Uterus (tissue), 4 donors: ENCODE data around the gene RPL29. TPM values are rescaled to one million over a fixed set of nuclear protein-coding genes. Genes with fewer than 3 reads are reported as not detected.

Experiments
- DNase-seq, 2 donors: peaks; one replicate each; pipeline ENCODE4 v3.0.0-alpha.2; 2019 to 2020
- H3K27ac ChIP-seq, 2 donors: fragments of 200-600 bp; sonication (generic); 1 replicate in 1 of 2; 2 replicates in 1 of 2; pipeline ENCODE4 v1.5.1; 2016 to 2018
- H3K27me3 ChIP-seq, 2 donors: fragments of 200-600 bp; sonication (generic); one replicate each; pipeline ENCODE4 v1.5.1; 2018 to 2019; ENCODE audit warnings: control low read depth in 1 of 2
- H3K36me3 ChIP-seq, 2 donors: fragments of 200-600 bp; sonication (generic); one replicate each; pipeline ENCODE4 v1.5.1; 2019; ENCODE audit warnings: control low read depth in 1 of 2
- H3K4me1 ChIP-seq, 2 donors: fragments of 200-600 bp; sonication (generic); one replicate each; pipeline ENCODE4 v1.5.1; 2018 to 2019; ENCODE audit warnings: control low read depth in 1 of 2
- H3K4me3 ChIP-seq, 2 donors: fragments of 200-600 bp; sonication (generic); 1 replicate in 1 of 2; 2 replicates in 1 of 2; pipeline ENCODE4 v1.5.1; 2018 to 2019; ENCODE audit warnings: mild to moderate bottlenecking in 1 of 2
- H3K9me3 ChIP-seq, 2 donors: fragments of 200-600 bp; sonication (generic); one replicate each; pipeline ENCODE4 v1.5.1; 2019; ENCODE audit warnings: control low read depth in 1 of 2
- POLR2A ChIP-seq, 2 donors: fragments of 450-650 bp; IDR thresholded peaks; one replicate each; pipeline ENCODE4 v1.6.1; 2016; ENCODE audit warnings: antibody characterized with exemption in 2 of 2, mild to moderate bottlenecking in 1 of 2, moderate library complexity in 1 of 2
- intact Hi-C: fragments of 100-400 bp; cut with DNase I; formaldehyde crosslinking; loops from one replicate; pipeline ENCODE4 v1.15.1; 2023; ENCODE audit warnings: low total_unique reads
- total RNA-seq, 4 donors: library from RNA; depleted of rRNA in 3 of 4; stranded (reverse); fragments of >200 nt in 3 of 4; gene quantifications; one replicate each; pipeline versions ENCODE4 v1.1.0 to v1.2.4, GENCODE V29; 2014 to 2023
- TF ChIP-seq, protein P1 (sequence below), 4 experiments: fragments of 200-600 bp in 2 of 4; fragments of 450-650 bp in 2 of 4; sonication (generic) in 2 of 4; IDR thresholded peaks; one replicate each; pipeline ENCODE4 v1.5.1; 2016 to 2019; ENCODE audit warnings: antibody characterized with exemption in 4 of 4, mild to moderate bottlenecking in 2 of 4, moderate library complexity in 1 of 4
- donor health status: DM: yes; HTN: yes; CAD: no.

RPL29 gene
- total RNA-seq, 4 donors from 2014 or later: 696 to 2,362 (median 1,238) TPM

DNA sequence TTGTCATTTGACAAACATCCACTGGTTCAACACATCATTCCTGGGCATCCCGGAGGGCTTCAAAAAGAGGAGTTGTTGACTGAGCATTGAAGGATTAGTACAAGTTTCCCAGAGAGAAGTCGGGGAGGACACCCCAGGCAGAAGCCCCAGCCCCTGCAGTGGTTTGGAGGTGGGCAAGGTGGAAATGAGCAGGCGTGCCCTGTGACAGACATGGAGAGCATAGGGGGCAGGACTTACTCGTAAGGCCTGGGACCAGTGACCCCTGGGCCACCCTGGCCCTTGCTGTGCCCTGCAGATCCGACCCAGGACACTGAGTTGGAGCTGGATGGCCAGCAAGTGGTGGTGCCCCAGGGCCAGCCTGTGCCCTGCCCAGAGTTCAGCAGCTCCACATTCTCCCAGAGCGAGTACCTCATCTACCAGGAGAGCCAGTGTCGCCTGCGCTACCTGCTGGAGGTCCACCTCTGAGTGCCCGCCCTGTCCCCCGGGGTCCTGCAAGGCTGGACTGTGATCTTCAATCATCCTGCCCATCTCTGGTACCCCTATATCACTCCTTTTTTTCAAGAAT, 47.6 kb downstream of the RPL29 start:
- no peak overlapping the region for H3K4me3 ChIP-seq
- DNase-seq: no peak
- no peak for TF ChIP-seq POLR2A (IDR thresholded peaks at IDR 0.05)
- TF ChIP-seq, protein P1, sequence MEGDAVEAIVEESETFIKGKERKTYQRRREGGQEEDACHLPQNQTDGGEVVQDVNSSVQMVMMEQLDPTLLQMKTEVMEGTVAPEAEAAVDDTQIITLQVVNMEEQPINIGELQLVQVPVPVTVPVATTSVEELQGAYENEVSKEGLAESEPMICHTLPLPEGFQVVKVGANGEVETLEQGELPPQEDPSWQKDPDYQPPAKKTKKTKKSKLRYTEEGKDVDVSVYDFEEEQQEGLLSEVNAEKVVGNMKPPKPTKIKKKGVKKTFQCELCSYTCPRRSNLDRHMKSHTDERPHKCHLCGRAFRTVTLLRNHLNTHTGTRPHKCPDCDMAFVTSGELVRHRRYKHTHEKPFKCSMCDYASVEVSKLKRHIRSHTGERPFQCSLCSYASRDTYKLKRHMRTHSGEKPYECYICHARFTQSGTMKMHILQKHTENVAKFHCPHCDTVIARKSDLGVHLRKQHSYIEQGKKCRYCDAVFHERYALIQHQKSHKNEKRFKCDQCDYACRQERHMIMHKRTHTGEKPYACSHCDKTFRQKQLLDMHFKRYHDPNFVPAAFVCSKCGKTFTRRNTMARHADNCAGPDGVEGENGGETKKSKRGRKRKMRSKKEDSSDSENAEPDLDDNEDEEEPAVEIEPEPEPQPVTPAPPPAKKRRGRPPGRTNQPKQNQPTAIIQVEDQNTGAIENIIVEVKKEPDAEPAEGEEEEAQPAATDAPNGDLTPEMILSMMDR (IDR thresholded peaks at IDR 0.05): no peak
- H3K9me3 ChIP-seq: no peaks in the 10 kb centered on the region
- H3K27me3 ChIP-seq: no peaks in the 10 kb centered on the region
- no peak overlapping the region for H3K27ac ChIP-seq
- intact Hi-C loops: no loop called here
- H3K4me1 ChIP-seq: no peaks in the 10 kb centered on the region
- no peaks in the 10 kb centered on the region for H3K36me3 ChIP-seq

DNA sequence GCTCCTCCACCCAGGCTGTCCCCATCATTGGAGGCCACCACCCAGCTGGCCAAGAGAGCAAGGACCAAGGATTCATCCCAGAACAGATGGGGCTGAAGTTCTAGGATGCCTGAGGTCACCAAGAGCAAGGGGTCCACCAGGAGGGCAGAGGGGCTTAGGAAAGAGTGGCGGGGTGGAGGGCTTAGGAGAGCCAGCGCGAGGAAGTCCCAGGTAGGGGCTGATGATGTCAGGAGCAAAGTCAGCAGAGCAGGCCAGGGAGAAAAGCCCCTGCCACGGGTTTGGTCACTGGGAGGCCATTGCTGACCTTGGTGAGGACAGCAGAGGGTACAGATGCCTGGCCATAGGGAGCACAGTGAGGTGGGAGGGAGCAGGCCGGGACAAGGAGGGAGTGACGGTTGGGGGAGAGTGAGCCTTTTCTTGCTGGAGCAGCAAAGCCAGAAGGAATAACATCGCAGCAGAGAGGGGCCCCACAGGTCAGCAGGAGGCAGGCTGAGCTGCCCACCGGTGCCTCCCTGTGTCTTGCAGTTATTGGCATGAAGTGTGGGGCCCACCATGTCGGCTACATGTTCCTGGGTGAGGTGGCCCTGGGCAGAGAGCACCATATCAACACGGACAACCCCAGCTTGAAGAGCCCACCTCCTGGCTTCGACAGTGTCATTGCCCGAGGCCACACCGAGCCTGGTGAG, 48.3 kb downstream of the RPL29 start:
- H3K4me1 ChIP-seq: no peaks in the 10 kb centered on the region
- H3K4me3 ChIP-seq: no peak overlapping the region
- intact Hi-C loops: no loop called here
- TF ChIP-seq POLR2A (IDR thresholded peaks at IDR 0.05): no peak
- TF ChIP-seq, protein P1 (IDR thresholded peaks at IDR 0.05): no peak
- DNase-seq: peak in 1 of 2 donors; percentile 8
- H3K27ac ChIP-seq: no peak overlapping the region
- H3K9me3 ChIP-seq: no peaks in the 10 kb centered on the region
- no peaks in the 10 kb centered on the region for H3K27me3 ChIP-seq
- H3K36me3 ChIP-seq: no peaks in the 10 kb centered on the region

DNA sequence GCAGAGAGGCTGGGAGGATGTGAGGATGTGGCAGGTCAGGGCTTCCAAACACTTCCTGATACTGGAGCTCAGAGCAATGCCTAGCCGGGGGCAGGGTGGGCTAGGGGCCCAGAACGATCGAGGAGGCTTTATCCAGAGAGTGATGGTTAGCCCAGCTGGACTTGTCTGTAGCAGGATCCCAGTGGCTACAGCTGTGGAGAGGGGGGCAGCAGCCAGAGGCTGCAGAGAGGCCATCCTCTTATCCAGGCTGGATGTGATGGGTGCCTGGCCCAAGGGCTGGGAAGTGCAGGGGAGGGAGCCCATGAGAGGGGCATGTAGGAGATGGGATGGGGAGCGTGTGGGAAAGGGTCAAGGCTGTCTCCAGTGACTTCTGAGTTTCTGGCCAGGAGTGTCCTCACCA, 48.9 kb downstream of the RPL29 start:
- TF ChIP-seq, protein P1 (IDR thresholded peaks at IDR 0.05): no peak
- TF ChIP-seq POLR2A (IDR thresholded peaks at IDR 0.05): no peak
- Histone ChIP-seq H3K4me3 (no peak overlapping the region), H3K36me3 (no peaks in the 10 kb centered on the region), H3K27me3 (no peaks in the 10 kb centered on the region), H3K4me1 (no peaks in the 10 kb centered on the region), H3K27ac (no peak overlapping the region), H3K9me3 (no peaks in the 10 kb centered on the region)
- intact Hi-C loops: no loop called here
- DNase-seq: peak in 1 of 2 donors; percentile 11

DNA sequence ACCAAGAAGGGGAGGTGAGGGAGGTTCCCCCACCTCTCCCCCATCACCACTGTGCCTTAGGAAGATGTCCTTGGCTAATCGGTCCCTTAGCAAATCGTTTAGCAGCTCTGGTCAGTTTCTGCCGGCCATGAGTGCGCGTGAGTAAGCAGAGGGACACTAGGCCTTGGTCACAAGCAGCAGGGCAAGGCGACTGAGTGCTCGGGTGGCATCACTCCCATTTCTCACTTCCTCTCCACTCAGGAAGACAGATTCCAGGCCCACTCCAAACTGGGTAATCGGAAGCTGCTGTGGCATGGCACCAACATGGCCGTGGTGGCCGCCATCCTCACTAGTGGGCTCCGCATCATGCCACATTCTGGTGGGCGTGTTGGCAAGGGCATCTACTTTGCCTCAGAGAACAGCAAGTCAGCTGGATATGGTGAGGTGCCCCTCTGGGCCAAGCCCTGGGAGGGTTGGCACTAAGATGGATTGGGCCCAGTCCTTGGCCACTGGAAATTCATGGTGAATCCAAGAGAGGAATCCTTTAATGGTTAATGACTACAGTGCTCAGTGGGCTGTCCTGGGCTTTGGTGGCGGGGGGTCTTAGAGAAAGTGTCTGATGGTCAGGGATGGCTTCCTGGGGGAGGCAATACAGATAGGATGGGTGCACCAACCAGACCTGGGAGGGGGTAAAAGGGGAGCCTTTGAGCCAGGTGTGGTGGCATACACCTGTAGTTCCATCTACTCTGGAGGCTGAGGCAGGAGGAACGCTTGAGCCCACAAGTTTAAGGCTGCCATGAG, 49.6 kb downstream of the RPL29 start:
- Histone ChIP-seq H3K27ac (no peak overlapping the region), H3K36me3 (no peaks in the 10 kb centered on the region), H3K9me3 (no peaks in the 10 kb centered on the region), H3K27me3 (no peaks in the 10 kb centered on the region), H3K4me3 (no peak overlapping the region), H3K4me1 (peaks cover 0 to 2% of the 10 kb centered on the region in 2 donors)
- no peak for DNase-seq
- TF ChIP-seq POLR2A (IDR thresholded peaks at IDR 0.05): no peak
- TF ChIP-seq, protein P1 (IDR thresholded peaks at IDR 0.05): no peak
- intact Hi-C loops: no loop called here
